Panc1 (cell line): Measurements from ENCODE around the gene ADAM21. TPM values are rescaled to one million over a fixed set of nuclear protein-coding genes. Genes with fewer than 3 reads are reported as not detected.
"Not testable (repeated sequence)": the region's sequence is repeated elsewhere in the genome, so short reads cannot be mapped to it uniquely, and the experiment has no call there.

ENCODE experiments used
- ATAC-seq: fragments of 200-7000 bp; cut with Tn5 transposase; 2 replicates; pipeline ENCODE4 v1.9.1; 2020; ENCODE audit warnings: mild to moderate bottlenecking, moderate library complexity
- BruUV-seq: library from RNA; stranded (reverse); fragments of 400-500 nt; replicated peaks from 2 replicates; lab custom pipeline; 2021; lab: Mats Ljungman, UMichigan
- CTCF ChIA-PET: fragments of 300-600 bp; sonication (Branson Sonifier 250); formaldehyde crosslinking; loops from one replicate; lab custom pipeline; 2022; ENCODE audit warnings: antibody characterized with exemption; lab: Charles Lee
- POLR2A ChIA-PET: fragments of 300-600 bp; sonication (Branson Sonifier 250); formaldehyde crosslinking; loops from one replicate; lab custom pipeline; 2022; ENCODE audit warnings: antibody characterized with exemption; lab: Charles Lee
- DNase-seq: peaks from one replicate; pipeline ENCODE4 v3.0.0-alpha.2; 2010; ENCODE audit warnings: low read depth, low spot score
- H3K27ac ChIP-seq: 2 replicates; pipeline ENCODE4 v1.5.1; 2011; ENCODE audit warnings: mild to moderate bottlenecking, low read length, inconsistent platforms
- H3K27me3 ChIP-seq: fragments of 200-500 bp; sonication (Bioruptor generic); 2 replicates; pipeline ENCODE4 v1.6.0; 2014; ENCODE audit warnings: low read length, inconsistent platforms; ENCODE audit not compliant: control insufficient read depth, insufficient read depth
- H3K36me3 ChIP-seq: fragments of 200-500 bp; sonication (Bioruptor generic); 2 replicates; pipeline ENCODE4 v1.5.1; 2014; ENCODE audit warnings: inconsistent platforms, mild to moderate bottlenecking, low read length, moderate library complexity; ENCODE audit not compliant: control insufficient read depth, insufficient read depth
- H3K4me1 ChIP-seq: 2 replicates; pipeline ENCODE4 v1.5.1; 2011; ENCODE audit warnings: inconsistent platforms, mild to moderate bottlenecking, low read length, moderate library complexity; ENCODE audit not compliant: control insufficient read depth, insufficient read depth
- H3K4me3 ChIP-seq, 2 experiments: 2 replicates each; pipeline ENCODE4 v1.5.1; 2011 to 2012; ENCODE audit warnings: low read depth in 2 of 2, low read length in 2 of 2, mild to moderate bottlenecking in 2 of 2, inconsistent platforms in 1 of 2, moderate library complexity in 1 of 2
- H3K9me3 ChIP-seq: fragments of 200-500 bp; sonication (Bioruptor generic); 2 replicates; pipeline ENCODE4 v1.5.1; 2014; ENCODE audit warnings: low read depth, mild to moderate bottlenecking, inconsistent platforms, low read length, moderate library complexity; ENCODE audit not compliant: control insufficient read depth, insufficient read depth
- CTCF ChIP-seq: fragments of 450-650 bp; IDR thresholded peaks from 2 replicates; pipeline ENCODE4 v1.5.1; 2017; ENCODE audit warnings: mild to moderate bottlenecking
- POLR2AphosphoS5 ChIP-seq: IDR thresholded peaks from 2 replicates; pipeline ENCODE4 v1.6.1; 2012; ENCODE audit warnings: mild to moderate bottlenecking, low read depth, low read length, moderate library complexity
- REST ChIP-seq, 2 experiments: IDR thresholded peaks; 2 replicates each; pipeline ENCODE4 v1.6.1; 2011 to 2012; ENCODE audit warnings: low read depth in 2 of 2, control low read depth in 1 of 2, low read length in 1 of 2, mild to moderate bottlenecking in 1 of 2, moderate library complexity in 1 of 2; ENCODE audit not compliant: insufficient read depth in 1 of 2
- SIN3A ChIP-seq: IDR thresholded peaks from 2 replicates; pipeline ENCODE4 v1.6.1; 2012; ENCODE audit warnings: low read depth, mild to moderate bottlenecking, low read length, moderate library complexity, borderline replicate concordance; ENCODE audit not compliant: insufficient read depth
- TCF7L2 ChIP-seq: IDR thresholded peaks from 2 replicates; pipeline ENCODE4 v1.6.1; 2011; ENCODE audit warnings: mild to moderate bottlenecking, low read depth, low read length, inconsistent platforms
- in situ Hi-C: cut with HindIII; loops from 2 replicates; pipeline ENCODE4 v1.10.0; 2016; ENCODE audit warnings: low sequenced_read_pairs, low pct_unique_long_range_greater_than_20kb
- intact Hi-C: fragments of 100-400 bp; cut with micrococcal nuclease; formaldehyde crosslinking; loops from one replicate; pipeline ENCODE4 v1.10.0; 2022; ENCODE audit not compliant: unreplicated experiment
- total RNA-seq: library from RNA; stranded (reverse); gene quantifications from one replicate; pipeline ENCODE4 v1.2.1, GENCODE V29; 2021; ENCODE audit not compliant: unreplicated experiment

Gene ADAM21
- total RNA-seq, 1 experiment from 2014 or later, result 0.08 TPM

- H3K4me3 ChIP-seq, result no peak overlapping the region
- POLR2A ChIA-PET, result no interaction called here
- TF ChIP-seq SIN3A, result no peak
- TF ChIP-seq CTCF, result no peak
- TF ChIP-seq POLR2AphosphoS5, result no peak
- no peak for TF ChIP-seq REST (IDR thresholded peaks at IDR 0.05; ENCODE audit: insufficient read depth in 1 of 2, low read depth in 2 of 2, low read length in 1 of 2)
- TF ChIP-seq TCF7L2, result no peak
- no peak for ATAC-seq
- no peaks in the 10 kb centered on the region for H3K27me3 ChIP-seq
- H3K9me3 ChIP-seq, result no peaks in the 10 kb centered on the region
- no peaks in the 10 kb centered on the region for H3K36me3 ChIP-seq
- in situ Hi-C loops, result no loop called here
- intact Hi-C loops, result no loop called here
- DNase-seq, result no peak
- CTCF ChIA-PET, result no interaction called here
- BruUV-seq, result no TSS peak
- H3K4me1 ChIP-seq, result no peaks in the 10 kb centered on the region
- H3K27ac ChIP-seq, result no peak overlapping the region
Observed at GRCh38 chr14:70472253-70473159, 20.5 kb downstream of the ADAM21 start.

- no TSS peak for BruUV-seq
- H3K4me1 ChIP-seq, result no peaks in the 10 kb centered on the region
- CTCF ChIA-PET, result no interaction called here
- no peaks in the 10 kb centered on the region for H3K27me3 ChIP-seq
- no peaks in the 10 kb centered on the region for H3K9me3 ChIP-seq
- no peak overlapping the region for H3K27ac ChIP-seq
- no peaks in the 10 kb centered on the region for H3K36me3 ChIP-seq
- no peak overlapping the region for H3K4me3 ChIP-seq
- ATAC-seq (no peak), DNase-seq (no peak)
- in situ Hi-C loops (no loop called here), intact Hi-C loops (no loop called here)
- TF ChIP-seq CTCF (no peak), SIN3A (no peak)
- POLR2A ChIA-PET, result no interaction called here
Observed at GRCh38 chr14:70473825-70474224, 21.9 kb downstream of the ADAM21 start.

GRCh38 chr14:70475459-70475858 is 23.5 kb downstream of the ADAM21 start:
- H3K9me3 ChIP-seq, H3K27me3 ChIP-seq, DNase-seq, in situ Hi-C loops, CTCF ChIA-PET, intact Hi-C loops, BruUV-seq, H3K27ac ChIP-seq, H3K36me3 ChIP-seq, H3K4me1 ChIP-seq, ATAC-seq, POLR2A ChIA-PET, H3K4me3 ChIP-seq: not testable (repeated sequence)

GRCh38 chr14:70477356-70478105 is 25.6 kb downstream of the ADAM21 start:
- POLR2A ChIA-PET, in situ Hi-C loops, H3K27me3 ChIP-seq: not testable (repeated sequence)

More at GRCh38 chr14:70477356-70478105, 25.6 kb downstream of the ADAM21 start:
- H3K4me1 ChIP-seq, ATAC-seq, CTCF ChIA-PET, DNase-seq, H3K27ac ChIP-seq, BruUV-seq, H3K36me3 ChIP-seq, intact Hi-C loops, H3K4me3 ChIP-seq, H3K9me3 ChIP-seq: not testable (repeated sequence)
